OCI-LY3 (cell line): ENCODE data around the gene GMEB1.
"Not testable (repeated sequence)": the region's sequence is repeated elsewhere in the genome, so short reads cannot be mapped to it uniquely, and the experiment has no call there.

ENCODE experiments used
- H2AFZ ChIP-seq: fragments of 200-600, 300-600 bp; shearing (Covaris generic); 2 replicates; pipeline ENCODE4 v1.6.0; 2014; ENCODE audit warnings: antibody characterized with exemption, low read depth, low read length
- H3K27ac ChIP-seq: fragments of 200-600, 300-600 bp; sonication (generic); 2 replicates; pipeline ENCODE4 v1.5.1; 2014; ENCODE audit warnings: mild to moderate bottlenecking, low read length, moderate library complexity, mixed read lengths
- H3K27me3 ChIP-seq: fragments of 200-600, 300-600 bp; sonication (generic); 2 replicates; pipeline ENCODE4 v1.6.1; 2014; ENCODE audit warnings: low read depth, low read length, mixed read lengths
- H3K36me3 ChIP-seq: fragments of 200-600, 300-600 bp; sonication (generic); replicated peaks from 2 replicates; pipeline ENCODE3; 2014; ENCODE audit warnings: low read depth, low read length, mixed read lengths
- H3K4me1 ChIP-seq: fragments of 300-600, 200-600 bp; sonication (generic); 2 replicates; pipeline ENCODE4 v1.6.1; 2014; ENCODE audit warnings: low read length, mixed read lengths
- H3K4me2 ChIP-seq: fragments of 200-600, 300-600 bp; sonication (generic); 2 replicates; pipeline ENCODE4 v1.6.1; 2014; ENCODE audit warnings: low read length, mixed read lengths
- H3K4me3 ChIP-seq: fragments of 300-600, 200-600 bp; sonication (generic); 2 replicates; pipeline ENCODE4 v1.5.1; 2014; ENCODE audit warnings: antibody characterized with exemption, mild to moderate bottlenecking, low read length, moderate library complexity
- H3K79me2 ChIP-seq: fragments of 300-600, 200-600 bp; shearing (Covaris generic); 2 replicates; pipeline ENCODE4 v1.6.1; 2014; ENCODE audit warnings: mild to moderate bottlenecking, low read length, mixed read lengths
- H3K9ac ChIP-seq: fragments of 300-600, 200-600 bp; shearing (Covaris generic); 2 replicates; pipeline ENCODE4 v1.6.0; 2014; ENCODE audit warnings: mild to moderate bottlenecking, low read length, moderate library complexity
- H3K9me3 ChIP-seq: fragments of 200-600, 300-600 bp; shearing (Covaris generic); 2 replicates; pipeline ENCODE4 v1.6.1; 2014; ENCODE audit warnings: low read length, mixed read lengths; ENCODE audit not compliant: insufficient read depth
- H4K20me1 ChIP-seq: fragments of 200-600, 300-600 bp; sonication (generic); 2 replicates; pipeline ENCODE4 v1.6.1; 2016; ENCODE audit warnings: low read length, mixed read lengths; ENCODE audit not compliant: insufficient read depth
- EZH2phosphoT487 ChIP-seq: fragments of 200-600 bp; shearing (Covaris generic); IDR thresholded peaks from 2 replicates; pipeline ENCODE4 v1.6.1; 2018; ENCODE audit warnings: antibody characterized with exemption, mixed run types, low read depth
- TF ChIP-seq, protein P1 (sequence below): fragments of 200-600, 300-600 bp; sonication (generic); IDR thresholded peaks from 2 replicates; pipeline ENCODE4 v1.5.1; 2014; ENCODE audit warnings: antibody characterized with exemption, low read length, low read depth

Gene GMEB1

DNA sequence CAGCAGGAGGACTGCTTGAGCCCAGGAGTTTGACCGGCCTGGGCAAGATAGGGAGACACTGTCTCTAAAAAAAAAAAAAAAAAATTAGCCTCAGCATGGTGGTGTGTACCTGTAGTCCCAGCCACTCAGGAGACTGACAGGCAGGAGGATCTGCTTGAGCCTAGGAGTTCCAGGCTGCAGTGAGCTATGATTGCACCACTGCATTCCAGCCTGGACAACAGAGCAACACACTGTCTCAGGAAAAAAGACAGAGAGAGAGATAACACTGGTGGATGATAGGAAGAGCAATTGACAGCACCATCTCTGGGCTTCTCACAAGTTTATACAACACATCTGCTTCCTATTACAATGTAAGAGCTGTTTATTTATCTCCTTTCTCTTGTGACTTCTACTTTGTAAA, 22.5 kb upstream of the GMEB1 start:
- H3K4me3 ChIP-seq = no peak overlapping the region
- no peak overlapping the region for H3K9ac ChIP-seq
- no peak overlapping the region for H2AFZ ChIP-seq
- TF ChIP-seq, protein P1, sequence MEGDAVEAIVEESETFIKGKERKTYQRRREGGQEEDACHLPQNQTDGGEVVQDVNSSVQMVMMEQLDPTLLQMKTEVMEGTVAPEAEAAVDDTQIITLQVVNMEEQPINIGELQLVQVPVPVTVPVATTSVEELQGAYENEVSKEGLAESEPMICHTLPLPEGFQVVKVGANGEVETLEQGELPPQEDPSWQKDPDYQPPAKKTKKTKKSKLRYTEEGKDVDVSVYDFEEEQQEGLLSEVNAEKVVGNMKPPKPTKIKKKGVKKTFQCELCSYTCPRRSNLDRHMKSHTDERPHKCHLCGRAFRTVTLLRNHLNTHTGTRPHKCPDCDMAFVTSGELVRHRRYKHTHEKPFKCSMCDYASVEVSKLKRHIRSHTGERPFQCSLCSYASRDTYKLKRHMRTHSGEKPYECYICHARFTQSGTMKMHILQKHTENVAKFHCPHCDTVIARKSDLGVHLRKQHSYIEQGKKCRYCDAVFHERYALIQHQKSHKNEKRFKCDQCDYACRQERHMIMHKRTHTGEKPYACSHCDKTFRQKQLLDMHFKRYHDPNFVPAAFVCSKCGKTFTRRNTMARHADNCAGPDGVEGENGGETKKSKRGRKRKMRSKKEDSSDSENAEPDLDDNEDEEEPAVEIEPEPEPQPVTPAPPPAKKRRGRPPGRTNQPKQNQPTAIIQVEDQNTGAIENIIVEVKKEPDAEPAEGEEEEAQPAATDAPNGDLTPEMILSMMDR = no peak
- no peak for TF ChIP-seq EZH2phosphoT487
- H4K20me1 ChIP-seq = no peaks in the 10 kb centered on the region
- peaks cover 20% of the 10 kb centered on the region for H3K4me1 ChIP-seq
- H3K27ac ChIP-seq = no peak overlapping the region
- H3K27me3 ChIP-seq = no peaks in the 10 kb centered on the region
- no peaks in the 10 kb centered on the region for H3K36me3 ChIP-seq
- H3K9me3 ChIP-seq = no peaks in the 10 kb centered on the region
- H3K4me2 ChIP-seq = no peak overlapping the region
- H3K79me2 ChIP-seq = peaks cover 28% of the 10 kb centered on the region

DNA sequence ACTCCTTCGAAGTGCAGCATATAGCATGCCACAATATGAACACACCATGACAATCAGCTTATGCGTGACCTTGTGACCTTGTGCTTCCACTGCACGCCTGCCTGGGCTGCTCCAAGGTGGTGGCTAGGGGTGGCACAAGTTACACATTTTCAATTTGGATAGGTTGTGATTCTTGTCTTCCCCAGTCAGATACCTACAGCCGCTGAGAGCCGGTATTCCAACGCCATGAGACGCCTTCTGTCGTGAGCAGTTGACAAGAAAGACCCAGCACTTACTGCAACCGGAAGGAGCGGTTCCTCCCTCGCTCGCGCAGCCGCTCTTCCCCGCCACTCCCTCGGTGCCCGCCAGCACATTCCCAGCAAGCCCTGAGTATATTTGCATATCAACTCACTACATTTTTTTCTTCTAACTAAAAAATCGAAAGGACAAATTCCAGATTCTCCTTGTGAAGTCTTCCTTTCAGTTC, 20.5 kb upstream of the GMEB1 start:
- peak overlapping the region; percentile 84 for H3K4me3 ChIP-seq
- no peaks in the 10 kb centered on the region for H4K20me1 ChIP-seq
- no peaks in the 10 kb centered on the region for H3K27me3 ChIP-seq
- peaks cover 14% of the 10 kb centered on the region for H3K79me2 ChIP-seq
- TF ChIP-seq, protein P1 = no peak
- TF ChIP-seq EZH2phosphoT487 = no peak
- no peaks in the 10 kb centered on the region for H3K9me3 ChIP-seq
- H3K9ac ChIP-seq = peak overlapping the region; percentile 84
- H3K27ac ChIP-seq = peak overlapping the region; percentile 85
- H3K36me3 ChIP-seq = no peaks in the 10 kb centered on the region
- peak overlapping the region; percentile 81; the same call in 1 of the 2 replicates for H2AFZ ChIP-seq
- peak overlapping the region; percentile 90 for H3K4me2 ChIP-seq
- H3K4me1 ChIP-seq = peaks cover 15% of the 10 kb centered on the region

DNA sequence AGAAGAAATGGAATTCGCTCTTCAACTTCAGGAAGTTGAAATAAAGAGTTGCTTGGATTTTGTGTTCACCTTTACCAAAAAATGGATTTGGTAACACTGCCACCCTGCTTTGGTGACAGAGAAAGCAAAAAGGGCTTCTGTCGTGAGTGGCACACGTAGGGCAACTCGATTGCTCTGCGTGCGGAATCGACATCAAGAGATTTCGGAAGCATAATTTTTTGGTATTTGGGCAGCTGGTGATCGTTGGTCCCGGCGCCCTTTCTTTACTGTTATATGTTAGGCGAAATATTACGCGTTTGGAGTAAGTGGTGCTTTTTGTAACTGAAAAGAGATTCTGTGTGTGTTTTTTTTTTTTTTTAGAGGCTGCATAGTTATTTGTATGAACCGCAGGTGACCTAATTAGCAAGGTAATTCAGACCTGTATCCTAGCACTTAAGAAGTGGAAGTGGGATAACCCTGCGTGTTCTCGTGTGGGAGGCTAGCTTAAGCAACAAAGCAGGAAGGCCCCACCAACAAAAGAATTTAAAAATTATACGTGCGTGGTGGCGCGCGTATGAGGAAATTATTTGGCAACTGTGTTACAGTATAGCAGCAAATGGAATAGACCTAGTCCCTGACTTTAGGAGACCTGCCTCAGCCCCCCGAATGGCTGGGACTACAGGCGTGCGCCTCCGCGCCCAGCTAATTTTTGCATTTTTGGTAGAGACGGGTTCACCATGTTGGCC, 19.9 kb upstream of the GMEB1 start, which contains the start of gene RNU11:
RNU11 (plus strand) TSS at position 127 of the 725 bp plus-strand sequence.
- Histone ChIP-seq H3K4me1 (peaks cover 15% of the 10 kb centered on the region), H3K79me2 (peaks cover 10% of the 10 kb centered on the region), H3K36me3 (no peaks in the 10 kb centered on the region), H3K4me2 (peak within 1 kb of the TSS; percentile 90), H3K9ac (peak within 1 kb of the TSS; percentile 84), H4K20me1 (no peaks in the 10 kb centered on the region), H3K9me3 (no peaks in the 10 kb centered on the region), H3K4me3 (peak within 1 kb of the TSS; percentile 84), H3K27ac (peak within 1 kb of the TSS; percentile 85), H2AFZ (peak within 1 kb of the TSS; percentile 85; the same call in 1 of the 2 replicates), H3K27me3 (no peaks in the 10 kb centered on the region)
- no peak for TF ChIP-seq EZH2phosphoT487
- TF ChIP-seq, protein P1 = no peak

DNA sequence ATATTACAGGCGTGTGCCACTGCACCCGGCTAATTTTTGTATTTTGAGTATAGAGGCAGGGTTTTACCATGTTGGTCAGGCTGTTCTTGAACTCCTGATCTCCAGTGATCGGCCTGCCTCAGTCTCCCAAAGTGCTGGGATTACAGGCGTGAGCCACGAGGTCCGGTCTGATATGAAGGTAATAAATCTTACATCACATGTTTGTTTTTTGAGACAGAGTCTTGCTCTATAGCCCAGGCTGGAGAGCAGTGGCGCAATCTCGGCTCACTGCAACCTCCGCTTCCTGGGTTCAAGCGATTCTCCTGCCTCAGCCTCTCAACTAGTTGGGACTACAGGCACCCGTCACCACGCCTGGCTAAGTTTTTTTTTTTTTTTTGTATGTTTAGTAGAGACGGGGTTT, 15.5 kb upstream of the GMEB1 start:
- H3K27me3 ChIP-seq, H4K20me1 ChIP-seq, H3K36me3 ChIP-seq, H3K27ac ChIP-seq, H3K4me1 ChIP-seq, H3K4me2 ChIP-seq, H3K9ac ChIP-seq, H3K4me3 ChIP-seq, H3K9me3 ChIP-seq, H2AFZ ChIP-seq, H3K79me2 ChIP-seq: not testable (repeated sequence)

DNA sequence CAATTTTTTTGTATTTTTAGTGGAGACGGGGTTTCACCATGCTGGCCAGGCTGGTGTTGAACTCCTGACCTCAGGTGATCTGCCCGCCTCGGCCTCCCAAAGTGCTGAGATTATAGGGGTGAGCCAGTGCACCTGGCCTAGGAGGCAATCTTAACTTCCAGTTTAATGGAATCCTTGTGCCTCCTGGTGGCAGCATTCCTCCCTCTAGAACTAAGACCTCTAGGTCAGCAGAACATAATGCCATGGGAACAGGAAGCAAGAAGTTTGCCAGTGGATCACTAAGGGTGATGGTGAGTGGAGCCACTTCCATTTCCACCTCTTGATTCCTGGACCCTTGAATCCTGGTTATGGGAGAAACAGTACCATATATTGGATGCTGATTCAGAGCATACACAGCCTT, 14.7 kb upstream of the GMEB1 start:
- H2AFZ ChIP-seq, H3K36me3 ChIP-seq, H3K27me3 ChIP-seq, H3K4me1 ChIP-seq, H3K9me3 ChIP-seq, H3K4me3 ChIP-seq, H3K79me2 ChIP-seq, H3K9ac ChIP-seq, H3K4me2 ChIP-seq, H3K27ac ChIP-seq, H4K20me1 ChIP-seq: not testable (repeated sequence)

DNA sequence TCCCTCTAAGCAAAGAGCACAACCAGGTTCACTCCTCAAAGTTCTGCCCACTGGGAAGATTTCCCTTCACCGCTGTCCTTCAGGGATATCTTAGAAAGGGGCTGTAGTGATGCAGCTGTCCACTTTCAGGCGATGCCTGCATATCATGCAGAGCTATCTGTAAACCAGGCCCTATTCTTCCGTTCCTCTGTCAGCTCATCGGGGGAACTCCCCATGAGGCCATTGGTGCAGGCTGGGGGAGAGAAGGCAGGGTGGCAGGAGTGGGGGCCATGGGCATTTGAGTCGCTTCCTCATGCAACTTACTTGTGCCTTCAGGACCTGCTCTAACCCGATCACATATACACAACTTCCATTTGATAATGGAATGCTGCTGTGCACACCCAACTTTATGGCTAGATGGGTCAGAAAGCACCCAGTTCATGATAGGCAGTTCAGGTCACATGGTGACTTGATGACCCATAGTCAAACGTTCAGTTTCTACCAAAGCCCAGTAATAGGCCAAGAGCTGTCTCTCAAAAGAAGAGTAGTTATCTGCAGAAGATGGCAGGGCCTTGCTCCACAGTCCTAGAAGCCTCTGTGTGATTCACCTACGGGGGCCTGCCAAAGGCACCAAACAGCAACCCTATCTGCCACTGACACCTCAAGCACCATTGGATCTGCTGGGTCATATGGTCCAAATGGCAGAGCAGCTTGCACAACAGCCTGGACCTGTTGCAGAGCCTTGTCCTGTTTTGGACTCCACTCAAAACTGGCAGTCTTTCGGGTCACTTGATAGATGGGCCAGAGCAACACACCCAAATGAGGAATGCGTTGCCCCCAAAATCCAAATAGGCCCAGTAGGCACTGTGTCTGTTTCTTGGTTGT, 12.9 kb upstream of the GMEB1 start:
- H4K20me1 ChIP-seq = not testable (repeated sequence)

More for the DNA sequence above, 12.9 kb upstream of the GMEB1 start:
- H3K4me1 ChIP-seq, H3K4me3 ChIP-seq, H3K9ac ChIP-seq, H3K9me3 ChIP-seq, H3K4me2 ChIP-seq, H3K27ac ChIP-seq, H3K36me3 ChIP-seq, H3K79me2 ChIP-seq, H2AFZ ChIP-seq, H3K27me3 ChIP-seq: not testable (repeated sequence)
